Measurements from ENCODE around the gene CDH22.

- TF ChIP-seq CTCF (conservative IDR thresholded peaks at IDR 0.05 in 1 of 2, IDR thresholded peaks at IDR 0.05 in 1 of 2; ENCODE audit: extremely low read depth in 1 of 2, insufficient read depth in 1 of 2, low read depth in 1 of 2, low read length in 2 of 2), result no peak
- no peak for TF ChIP-seq EZH2 (IDR thresholded peaks at IDR 0.05; ENCODE audit: borderline replicate concordance, low read length)
Observed at GRCh38 chr20:46218656-46219055, 89.6 kb downstream of the CDH22 start.

All from mammary epithelial cell (primary cell).